HL-60 (cell line): ENCODE data around the gene NEUROD6.

Experiments used
- DNase-seq, 2 experiments: peaks; one replicate each; pipeline ENCODE4 v3.0.0-alpha.2; 2010 to 2020; ENCODE audit warnings: low read depth in 1 of 2, low spot score in 1 of 2
- H3K27ac ChIP-seq: fragments of 250-450 bp; sonication (Bioruptor Pico); replicated peaks from 2 replicates; pipeline ENCODE4 v1.5.1; 2020; ENCODE audit warnings: mild to moderate bottlenecking, moderate library complexity
- H3K27me3 ChIP-seq: fragments of 250-450 bp; sonication (Bioruptor Pico); 2 replicates; pipeline ENCODE4 v1.5.1; 2021; ENCODE audit warnings: mild to moderate bottlenecking, moderate library complexity; ENCODE audit not compliant: insufficient read depth, poor library complexity, severe bottlenecking
- H3K4me3 ChIP-seq: replicated peaks from 2 replicates; pipeline ENCODE4 v1.5.1; 2011; ENCODE audit warnings: mild to moderate bottlenecking, control low read depth, low read length; ENCODE audit not compliant: insufficient read depth
- GABPA ChIP-seq: IDR thresholded peaks from 2 replicates; pipeline ENCODE4 v1.6.1; 2012; ENCODE audit warnings: low read depth
- POLR2AphosphoS5 ChIP-seq: IDR thresholded peaks from 2 replicates; pipeline ENCODE4 v1.6.1; 2012; ENCODE audit warnings: low read depth
- SPI1 ChIP-seq: IDR thresholded peaks from 2 replicates; pipeline ENCODE4 v1.6.1; 2012; ENCODE audit warnings: low read depth, mild to moderate bottlenecking, borderline replicate concordance
- TF ChIP-seq, protein P1 (sequence below): IDR thresholded peaks from 2 replicates; pipeline ENCODE4 v1.6.1; 2012; ENCODE audit warnings: low read depth; ENCODE audit not compliant: insufficient replicate concordance
- TF ChIP-seq, protein P2 (sequence below): IDR thresholded peaks from one replicate; pipeline ENCODE4 v1.5.1; 2011; ENCODE audit warnings: low read length, control low read depth, inconsistent platforms; ENCODE audit not compliant: insufficient read depth

The NEUROD6 gene

DNA sequence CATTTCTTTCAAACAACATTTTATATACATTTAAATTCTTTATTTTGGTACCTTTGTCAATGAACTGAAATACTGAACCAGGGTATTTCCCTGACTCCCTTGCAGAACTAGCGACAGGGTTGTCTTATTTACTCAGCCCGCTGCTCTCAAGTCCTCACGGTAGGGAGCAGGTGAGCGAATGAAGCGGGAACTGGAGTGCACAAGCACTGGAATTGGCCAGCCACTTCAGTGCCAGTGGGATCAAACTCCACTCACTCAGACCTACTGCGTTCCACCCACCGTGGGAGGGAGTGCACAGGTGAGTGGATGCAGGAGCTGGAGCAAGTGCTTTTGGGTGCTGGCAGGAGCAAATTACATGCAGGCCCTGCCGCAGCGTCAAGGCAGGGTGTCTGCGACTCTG, 28.1 kb upstream of the NEUROD6 start:
- peaks cover 5% of the 10 kb centered on the region for H3K27me3 ChIP-seq

DNA sequence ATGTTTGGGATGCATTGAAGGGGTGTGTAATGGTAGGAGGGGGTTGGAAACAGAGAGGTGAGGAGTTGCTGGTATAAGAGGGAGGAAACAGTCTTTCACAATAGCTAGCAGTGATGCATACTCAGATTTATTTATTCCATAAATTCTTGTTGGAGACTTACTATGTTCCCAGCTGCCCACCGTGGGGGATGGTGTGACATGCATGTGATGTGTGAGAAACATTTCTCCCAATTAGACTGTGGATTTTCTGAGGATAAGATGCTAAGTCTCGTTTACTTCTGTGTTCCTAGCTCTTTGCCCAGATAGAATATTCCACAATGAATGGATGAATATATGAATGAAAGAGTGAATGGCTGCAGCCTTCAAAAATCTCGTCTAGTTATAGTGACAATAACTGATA, 23.0 kb upstream of the NEUROD6 start:
- Histone ChIP-seq H3K27me3 (no peaks in the 10 kb centered on the region), H3K27ac (no peak overlapping the region), H3K4me3 (no peak overlapping the region)
- no peak for DNase-seq
- TF ChIP-seq, protein P1, sequence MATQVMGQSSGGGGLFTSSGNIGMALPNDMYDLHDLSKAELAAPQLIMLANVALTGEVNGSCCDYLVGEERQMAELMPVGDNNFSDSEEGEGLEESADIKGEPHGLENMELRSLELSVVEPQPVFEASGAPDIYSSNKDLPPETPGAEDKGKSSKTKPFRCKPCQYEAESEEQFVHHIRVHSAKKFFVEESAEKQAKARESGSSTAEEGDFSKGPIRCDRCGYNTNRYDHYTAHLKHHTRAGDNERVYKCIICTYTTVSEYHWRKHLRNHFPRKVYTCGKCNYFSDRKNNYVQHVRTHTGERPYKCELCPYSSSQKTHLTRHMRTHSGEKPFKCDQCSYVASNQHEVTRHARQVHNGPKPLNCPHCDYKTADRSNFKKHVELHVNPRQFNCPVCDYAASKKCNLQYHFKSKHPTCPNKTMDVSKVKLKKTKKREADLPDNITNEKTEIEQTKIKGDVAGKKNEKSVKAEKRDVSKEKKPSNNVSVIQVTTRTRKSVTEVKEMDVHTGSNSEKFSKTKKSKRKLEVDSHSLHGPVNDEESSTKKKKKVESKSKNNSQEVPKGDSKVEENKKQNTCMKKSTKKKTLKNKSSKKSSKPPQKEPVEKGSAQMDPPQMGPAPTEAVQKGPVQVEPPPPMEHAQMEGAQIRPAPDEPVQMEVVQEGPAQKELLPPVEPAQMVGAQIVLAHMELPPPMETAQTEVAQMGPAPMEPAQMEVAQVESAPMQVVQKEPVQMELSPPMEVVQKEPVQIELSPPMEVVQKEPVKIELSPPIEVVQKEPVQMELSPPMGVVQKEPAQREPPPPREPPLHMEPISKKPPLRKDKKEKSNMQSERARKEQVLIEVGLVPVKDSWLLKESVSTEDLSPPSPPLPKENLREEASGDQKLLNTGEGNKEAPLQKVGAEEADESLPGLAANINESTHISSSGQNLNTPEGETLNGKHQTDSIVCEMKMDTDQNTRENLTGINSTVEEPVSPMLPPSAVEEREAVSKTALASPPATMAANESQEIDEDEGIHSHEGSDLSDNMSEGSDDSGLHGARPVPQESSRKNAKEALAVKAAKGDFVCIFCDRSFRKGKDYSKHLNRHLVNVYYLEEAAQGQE: no peak
- TF ChIP-seq POLR2AphosphoS5: no peak
- TF ChIP-seq, protein P2, sequence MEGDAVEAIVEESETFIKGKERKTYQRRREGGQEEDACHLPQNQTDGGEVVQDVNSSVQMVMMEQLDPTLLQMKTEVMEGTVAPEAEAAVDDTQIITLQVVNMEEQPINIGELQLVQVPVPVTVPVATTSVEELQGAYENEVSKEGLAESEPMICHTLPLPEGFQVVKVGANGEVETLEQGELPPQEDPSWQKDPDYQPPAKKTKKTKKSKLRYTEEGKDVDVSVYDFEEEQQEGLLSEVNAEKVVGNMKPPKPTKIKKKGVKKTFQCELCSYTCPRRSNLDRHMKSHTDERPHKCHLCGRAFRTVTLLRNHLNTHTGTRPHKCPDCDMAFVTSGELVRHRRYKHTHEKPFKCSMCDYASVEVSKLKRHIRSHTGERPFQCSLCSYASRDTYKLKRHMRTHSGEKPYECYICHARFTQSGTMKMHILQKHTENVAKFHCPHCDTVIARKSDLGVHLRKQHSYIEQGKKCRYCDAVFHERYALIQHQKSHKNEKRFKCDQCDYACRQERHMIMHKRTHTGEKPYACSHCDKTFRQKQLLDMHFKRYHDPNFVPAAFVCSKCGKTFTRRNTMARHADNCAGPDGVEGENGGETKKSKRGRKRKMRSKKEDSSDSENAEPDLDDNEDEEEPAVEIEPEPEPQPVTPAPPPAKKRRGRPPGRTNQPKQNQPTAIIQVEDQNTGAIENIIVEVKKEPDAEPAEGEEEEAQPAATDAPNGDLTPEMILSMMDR: no peak
- TF ChIP-seq GABPA: no peak
- TF ChIP-seq SPI1: no peak

More for the DNA sequence above, 28.1 kb upstream of the NEUROD6 start:
- no peak for TF ChIP-seq SPI1
- TF ChIP-seq GABPA: no peak
- DNase-seq: no peak
- no peak overlapping the region for H3K27ac ChIP-seq
- no peak overlapping the region for H3K4me3 ChIP-seq

DNA sequence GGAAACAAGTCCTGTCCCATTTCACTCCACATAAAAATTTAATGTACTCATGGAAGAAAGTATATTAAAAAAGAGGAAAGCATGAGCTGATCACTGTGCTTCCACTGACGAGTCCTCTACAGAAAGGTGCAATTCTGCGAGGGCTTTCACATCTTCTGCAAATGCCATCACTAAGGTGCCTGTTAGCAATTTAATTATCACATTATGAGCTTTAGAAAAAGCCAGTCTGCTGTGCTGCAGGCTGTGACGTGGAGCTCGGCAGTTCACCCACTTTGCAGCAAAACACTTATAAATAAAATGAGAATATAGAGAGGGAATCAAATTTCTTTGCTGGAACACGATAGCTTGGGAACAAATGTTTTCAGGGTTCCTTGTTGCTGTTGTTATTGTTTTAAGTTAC, 22.5 kb upstream of the NEUROD6 start:
- Histone ChIP-seq H3K27me3 (no peaks in the 10 kb centered on the region), H3K4me3 (no peak overlapping the region), H3K27ac (no peak overlapping the region)
- TF ChIP-seq POLR2AphosphoS5: no peak
- TF ChIP-seq SPI1: no peak
- no peak for TF ChIP-seq GABPA
- TF ChIP-seq, protein P2: no peak
- TF ChIP-seq, protein P1: no peak
- no peak for DNase-seq

DNA sequence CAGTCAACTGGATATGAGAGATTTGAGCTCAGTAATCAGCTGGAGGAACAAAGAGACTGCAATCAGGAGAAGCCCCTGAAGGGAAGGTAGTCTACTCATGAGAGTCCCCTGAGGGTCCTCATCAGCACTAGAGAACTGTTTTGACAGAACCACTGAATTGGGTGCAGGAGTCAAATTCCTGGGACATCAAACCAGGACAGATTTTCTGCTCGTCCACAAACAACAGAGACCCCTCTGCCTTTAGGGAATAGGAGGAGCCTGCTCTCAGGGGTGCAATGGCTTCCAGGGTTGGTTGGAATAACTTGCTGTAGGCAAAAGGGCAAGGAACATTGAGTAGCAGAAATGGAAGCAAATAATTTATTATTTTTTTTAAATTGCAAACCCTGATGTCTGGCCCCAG, 21.9 kb upstream of the NEUROD6 start:
- H3K27me3 ChIP-seq: no peaks in the 10 kb centered on the region
- no peak for DNase-seq
- TF ChIP-seq GABPA: no peak
- TF ChIP-seq POLR2AphosphoS5: no peak
- TF ChIP-seq SPI1: no peak
- TF ChIP-seq, protein P1: no peak
- TF ChIP-seq, protein P2: no peak
- no peak overlapping the region for H3K27ac ChIP-seq
- no peak overlapping the region for H3K4me3 ChIP-seq
